HG03460 (cell line): ENCODE results near the gene OVOL3.

Source experiments
- ATAC-seq: cut with Tn5 transposase; IDR thresholded peaks from one replicate; pipeline ENCODE4 v1.9.1; 2021; ENCODE audit not compliant: unreplicated experiment

Gene OVOL3

GRCh38 chr19:36160821-36161596 is 50.1 kb downstream of the OVOL3 start:
- no peak for ATAC-seq
